Epithelial cell of proximal tubule (primary cell): ENCODE results near the gene ATAD3C. TPM values are rescaled to one million over a fixed set of nuclear protein-coding genes. Genes with fewer than 3 reads are reported as not detected.
"Not testable (repeated sequence)": the region's sequence is repeated elsewhere in the genome, so short reads cannot be mapped to it uniquely, and the experiment has no call there.

Source experiments
- DNase-seq: peaks from one replicate; pipeline ENCODE4 v3.0.0-alpha.2; 2011; ENCODE audit warnings: low read depth
- H3K4me3 ChIP-seq: 2 replicates; pipeline ENCODE4 v1.5.1; 2011; ENCODE audit warnings: low read depth, mild to moderate bottlenecking, low read length
- total RNA-seq: library from RNA; depleted of rRNA; stranded (reverse); fragments of >200 nt; gene quantifications from 2 replicates; pipeline ENCODE4 v1.2.3, GENCODE V29; 2015
- TF ChIP-seq, protein P1 (sequence below): conservative IDR thresholded peaks from 2 replicates; pipeline ENCODE4 v1.5.1; 2012; ENCODE audit warnings: low read depth, mild to moderate bottlenecking, low read length

ATAD3C gene
- under 0.01 and 0.36 TPM in 2 replicates for total RNA-seq

- no peak for DNase-seq
- TF ChIP-seq, protein P1, sequence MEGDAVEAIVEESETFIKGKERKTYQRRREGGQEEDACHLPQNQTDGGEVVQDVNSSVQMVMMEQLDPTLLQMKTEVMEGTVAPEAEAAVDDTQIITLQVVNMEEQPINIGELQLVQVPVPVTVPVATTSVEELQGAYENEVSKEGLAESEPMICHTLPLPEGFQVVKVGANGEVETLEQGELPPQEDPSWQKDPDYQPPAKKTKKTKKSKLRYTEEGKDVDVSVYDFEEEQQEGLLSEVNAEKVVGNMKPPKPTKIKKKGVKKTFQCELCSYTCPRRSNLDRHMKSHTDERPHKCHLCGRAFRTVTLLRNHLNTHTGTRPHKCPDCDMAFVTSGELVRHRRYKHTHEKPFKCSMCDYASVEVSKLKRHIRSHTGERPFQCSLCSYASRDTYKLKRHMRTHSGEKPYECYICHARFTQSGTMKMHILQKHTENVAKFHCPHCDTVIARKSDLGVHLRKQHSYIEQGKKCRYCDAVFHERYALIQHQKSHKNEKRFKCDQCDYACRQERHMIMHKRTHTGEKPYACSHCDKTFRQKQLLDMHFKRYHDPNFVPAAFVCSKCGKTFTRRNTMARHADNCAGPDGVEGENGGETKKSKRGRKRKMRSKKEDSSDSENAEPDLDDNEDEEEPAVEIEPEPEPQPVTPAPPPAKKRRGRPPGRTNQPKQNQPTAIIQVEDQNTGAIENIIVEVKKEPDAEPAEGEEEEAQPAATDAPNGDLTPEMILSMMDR, result no peak
- H3K4me3 ChIP-seq, result no peak within 1 kb of the TSS
Measured at GRCh38 chr1:1449099-1449739, at the start of gene ATAD3C. ATAD3C (plus strand) TSS chr1:1449689; CDS start chr1:1450684, 995 bp downstream.

- no peak for DNase-seq
- H3K4me3 ChIP-seq, result peak overlapping the region; percentile 99
- TF ChIP-seq, protein P1, result no peak
Measured at GRCh38 chr1:1399872-1400575, 49.5 kb upstream of the ATAD3C start.

DNA sequence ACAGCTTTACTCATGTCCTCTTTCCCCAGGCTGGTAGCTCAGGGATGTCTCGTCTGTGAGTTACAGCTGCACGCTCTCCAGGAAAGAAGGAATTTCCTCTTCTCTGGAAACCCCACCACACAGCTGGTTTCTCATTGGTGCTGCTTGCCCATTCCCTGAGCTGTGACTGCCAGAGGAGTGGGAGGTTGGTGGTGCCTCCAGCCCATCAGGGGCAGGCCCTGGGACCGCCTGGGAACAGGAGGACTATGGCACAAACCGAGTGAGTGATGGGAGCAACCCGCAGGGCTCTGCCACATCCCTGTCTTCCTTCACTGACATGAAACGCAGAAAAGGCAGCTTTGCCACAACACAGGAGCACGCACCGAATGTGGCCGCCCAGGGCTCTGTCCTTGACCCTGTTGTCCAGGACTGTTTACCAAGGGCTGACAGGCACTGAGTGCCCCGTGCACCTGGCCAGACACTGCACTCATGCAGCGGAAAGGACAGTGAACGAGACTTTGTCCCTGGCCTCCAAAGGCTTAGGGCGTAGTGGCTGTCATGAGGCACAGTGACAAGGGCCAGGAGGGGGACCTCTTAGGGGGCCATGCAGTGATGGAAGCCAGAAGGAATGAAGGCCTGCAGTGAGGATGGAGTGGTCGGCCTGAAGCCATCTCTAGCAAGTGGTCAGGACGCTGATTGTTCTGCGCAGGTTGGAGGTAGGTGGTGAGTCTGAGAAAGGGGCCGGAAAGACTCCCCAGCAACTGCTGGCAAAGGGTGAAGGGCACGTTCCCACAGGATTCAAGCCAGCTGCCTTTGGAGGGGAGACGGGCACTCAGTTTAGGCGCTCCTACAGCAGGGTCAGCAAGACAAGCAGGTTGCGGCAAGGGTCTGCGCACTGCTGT, 48.7 kb upstream of the ATAD3C start:
- DNase-seq, result no peak
- TF ChIP-seq, protein P1, result no peak
- H3K4me3 ChIP-seq, result peak overlapping the region; percentile 99

DNA sequence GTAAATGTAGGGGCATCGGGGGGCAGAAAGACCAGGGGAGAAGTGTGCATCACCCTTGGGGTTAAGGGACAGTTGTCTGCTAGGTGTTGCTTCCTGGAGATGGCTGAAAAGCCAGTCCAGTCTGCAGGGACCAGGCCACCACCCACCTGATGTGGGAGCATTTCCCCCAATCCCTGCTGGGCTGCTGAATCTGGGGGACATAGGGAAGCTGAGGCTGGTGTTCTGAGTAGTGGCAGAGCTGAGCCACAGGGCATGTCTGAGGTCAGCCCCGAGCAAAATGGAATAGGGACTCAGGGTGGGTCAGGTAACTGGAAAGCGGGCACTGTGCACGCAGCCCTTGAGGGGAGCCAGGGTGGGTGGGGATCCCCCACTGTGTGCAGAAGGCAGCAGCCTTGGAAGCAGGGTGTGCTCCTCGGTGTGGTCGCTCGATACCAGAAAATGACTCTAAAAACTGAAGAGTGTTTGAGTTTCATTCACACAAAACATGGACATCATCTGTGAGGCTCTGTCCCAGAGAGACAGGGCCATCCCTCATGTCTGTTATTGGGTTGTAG, 48.0 kb upstream of the ATAD3C start:
- no peak overlapping the region for H3K4me3 ChIP-seq
- TF ChIP-seq, protein P1, result no peak
- no peak for DNase-seq

DNA sequence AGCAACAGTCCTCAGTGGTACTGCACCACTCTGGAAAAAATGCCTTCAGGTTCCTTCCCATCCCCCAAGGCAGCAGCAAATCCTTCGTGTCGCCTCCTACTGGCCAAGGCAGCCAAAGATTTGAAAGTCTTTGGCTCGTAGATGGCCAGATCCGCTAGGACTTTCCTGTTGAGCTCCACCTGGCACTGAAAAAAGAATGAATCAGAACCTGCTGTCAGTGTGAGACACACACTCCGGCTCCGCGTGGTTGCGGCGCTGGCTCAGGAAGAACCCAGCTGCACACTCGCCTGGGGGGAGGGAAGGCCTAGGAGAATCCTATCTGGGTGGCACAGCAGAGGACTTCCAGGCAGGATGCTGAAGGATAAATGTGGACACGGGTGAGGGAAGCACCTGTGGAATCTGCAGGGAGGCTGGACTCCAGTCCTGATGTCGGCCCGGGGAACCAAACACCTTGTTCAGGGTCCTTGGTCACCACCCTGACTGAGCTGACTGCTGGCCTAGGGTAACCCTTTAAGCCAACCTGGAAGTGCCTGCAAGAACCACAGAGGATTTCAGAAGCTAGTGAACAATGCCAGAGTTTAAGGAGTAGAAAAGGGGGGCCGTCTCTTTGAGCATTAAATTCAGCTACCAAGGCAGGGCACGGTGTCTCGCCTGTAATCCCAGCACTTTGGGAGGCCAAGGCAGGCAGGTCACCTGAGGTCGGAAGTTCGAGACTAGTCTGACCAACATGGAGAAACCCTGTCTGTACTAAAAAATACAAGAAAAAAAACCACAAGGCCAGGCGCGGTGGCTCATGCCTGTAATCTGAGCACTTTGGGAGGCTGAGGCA, 47.2 kb upstream of the ATAD3C start:
- no peak for DNase-seq

GRCh38 chr1:1402901-1403392, 46.5 kb upstream of the ATAD3C start:
- DNase-seq, result not testable (repeated sequence)

More for the DNA sequence above, 47.2 kb upstream of the ATAD3C start:
- TF ChIP-seq, protein P1, result peak; percentile 89
- no peak overlapping the region for H3K4me3 ChIP-seq

More at GRCh38 chr1:1402901-1403392, 46.5 kb upstream of the ATAD3C start:
- H3K4me3 ChIP-seq, result not testable (repeated sequence)
